Measurements from ENCODE around the gene BORCS5. TPM values are rescaled to one million over a fixed set of nuclear protein-coding genes. Genes with fewer than 3 reads are reported as not detected.

Gene BORCS5
- total RNA-seq, 3 donors from 2014 or later: 22.2 to 26.7 (median 23.6) TPM

DNA sequence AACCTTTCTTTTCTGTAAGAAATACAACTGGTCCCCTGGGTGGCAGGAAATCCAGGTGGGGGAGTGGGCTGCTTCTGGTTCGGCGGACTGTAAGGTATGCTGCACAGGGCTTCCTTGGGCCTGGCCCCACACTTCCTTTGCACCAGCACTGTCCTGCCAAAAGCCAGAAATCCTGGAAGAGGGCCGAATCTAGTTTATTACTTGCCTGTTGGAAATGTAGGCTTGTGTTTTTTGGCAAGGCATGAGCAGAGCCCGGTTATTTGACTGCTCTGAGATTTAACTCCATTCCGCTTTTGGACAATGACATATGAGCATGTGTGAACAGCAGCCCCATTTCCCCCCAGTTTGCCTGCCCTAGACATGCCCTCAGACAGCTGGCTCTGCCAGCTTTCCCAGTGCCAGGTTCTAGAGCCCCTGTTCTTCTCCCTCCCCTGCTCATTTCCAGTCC, 86.6 kb downstream of the BORCS5 start:
- peaks cover 81% of the 10 kb centered on the region for H3K4me1 Mint-ChIP-seq (ENCODE audit: low read depth)
- H3K4me3 Mint-ChIP-seq: no peak overlapping the region
- H3K27me3 Mint-ChIP-seq (ENCODE audit: low read depth): no peaks in the 10 kb centered on the region
- DNase-seq: no peak
- no peaks in the 10 kb centered on the region for H3K9me3 Mint-ChIP-seq
- no peak for ATAC-seq
- peaks cover 11% of the 10 kb centered on the region for H3K36me3 Mint-ChIP-seq (ENCODE audit: insufficient read depth)

DNA sequence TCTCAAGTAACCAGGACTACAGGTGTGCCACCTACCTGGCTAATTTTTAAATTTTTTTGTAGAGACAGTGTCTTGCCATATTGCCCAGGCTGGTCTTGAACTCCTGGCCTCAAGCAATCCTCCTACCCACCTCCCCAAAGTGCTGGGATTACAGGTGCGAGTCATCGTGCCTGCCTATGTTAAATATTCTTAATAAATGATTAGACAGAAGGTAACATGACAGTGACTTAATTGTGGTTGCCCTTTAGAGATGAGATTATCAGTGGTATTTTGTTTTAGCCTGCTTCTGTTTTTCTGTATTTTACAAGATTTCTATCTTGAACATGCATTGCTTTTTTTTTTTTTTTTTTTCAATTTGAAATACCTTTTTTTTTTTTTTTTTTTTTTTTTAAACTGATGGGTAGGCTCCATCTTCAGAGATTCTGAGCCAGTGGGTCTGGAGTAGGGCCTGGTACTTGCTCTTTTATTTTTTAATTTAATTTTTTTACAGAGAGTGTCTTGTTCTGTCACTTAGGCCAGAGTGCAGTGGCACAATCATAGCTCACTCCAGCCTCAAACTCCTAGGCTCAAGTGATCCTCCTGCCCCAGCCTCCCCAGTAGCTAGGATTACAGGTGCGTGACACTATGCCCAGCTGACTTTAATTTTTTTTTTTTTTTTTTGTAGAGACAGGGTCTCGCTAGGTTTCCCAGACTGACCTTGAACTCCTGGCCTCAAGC, 88.4 kb downstream of the BORCS5 start:
- DNase-seq (no peak), ATAC-seq (no peak)
- H3K36me3 Mint-ChIP-seq (ENCODE audit: insufficient read depth): peaks cover 14% of the 10 kb centered on the region
- peaks cover 70% of the 10 kb centered on the region for H3K4me1 Mint-ChIP-seq (ENCODE audit: low read depth)
- no peaks in the 10 kb centered on the region for H3K27me3 Mint-ChIP-seq (ENCODE audit: low read depth)
- no peak overlapping the region for H3K4me3 Mint-ChIP-seq
- no peaks in the 10 kb centered on the region for H3K9me3 Mint-ChIP-seq

DNA sequence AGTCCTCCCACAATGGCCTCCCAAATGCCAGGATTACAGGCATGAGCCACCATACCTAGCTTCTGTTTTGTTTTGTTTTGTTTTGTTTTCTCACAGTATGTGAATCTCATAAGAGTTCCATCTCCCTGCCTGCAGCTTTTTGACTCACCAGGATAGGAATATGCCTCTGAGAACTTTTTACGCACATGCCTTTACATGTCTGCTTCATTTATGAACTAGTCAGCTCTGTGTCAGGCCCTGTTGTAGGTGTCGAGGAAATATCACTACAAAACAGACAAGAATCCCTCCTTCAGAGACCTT, 89.0 kb downstream of the BORCS5 start:
- no peak overlapping the region for H3K4me3 Mint-ChIP-seq
- no peaks in the 10 kb centered on the region for H3K9me3 Mint-ChIP-seq
- H3K4me1 Mint-ChIP-seq (ENCODE audit: low read depth): peaks cover 65% of the 10 kb centered on the region
- DNase-seq (no peak), ATAC-seq (no peak)
- peaks cover 14% of the 10 kb centered on the region for H3K36me3 Mint-ChIP-seq (ENCODE audit: insufficient read depth)
- H3K27me3 Mint-ChIP-seq (ENCODE audit: low read depth): no peaks in the 10 kb centered on the region

DNA sequence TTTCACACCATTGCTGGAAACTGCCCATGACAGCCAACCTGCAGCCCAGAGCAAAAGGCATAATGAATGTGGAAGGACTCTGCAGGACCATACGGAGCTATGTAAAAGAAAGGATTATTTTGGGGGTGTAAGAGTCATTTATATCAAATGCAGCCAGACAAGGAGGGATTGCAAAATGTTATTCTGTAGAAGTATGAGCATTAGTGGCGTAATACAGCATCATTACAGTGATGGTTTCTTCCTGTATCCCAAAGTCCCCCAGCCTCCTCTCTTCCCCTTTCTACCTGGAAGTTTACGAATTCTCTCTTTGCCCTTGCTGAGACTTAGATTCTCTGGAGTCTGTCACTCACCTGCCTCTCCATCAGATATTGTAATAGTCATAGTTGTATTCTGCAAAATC, 89.9 kb downstream of the BORCS5 start:
- no peak for DNase-seq
- H3K4me3 Mint-ChIP-seq: no peak overlapping the region
- H3K9me3 Mint-ChIP-seq: no peaks in the 10 kb centered on the region
- ATAC-seq: no peak
- H3K36me3 Mint-ChIP-seq (ENCODE audit: insufficient read depth): peaks cover 14% of the 10 kb centered on the region
- no peaks in the 10 kb centered on the region for H3K27me3 Mint-ChIP-seq (ENCODE audit: low read depth)
- peaks cover 55% of the 10 kb centered on the region for H3K4me1 Mint-ChIP-seq (ENCODE audit: low read depth)

DNA sequence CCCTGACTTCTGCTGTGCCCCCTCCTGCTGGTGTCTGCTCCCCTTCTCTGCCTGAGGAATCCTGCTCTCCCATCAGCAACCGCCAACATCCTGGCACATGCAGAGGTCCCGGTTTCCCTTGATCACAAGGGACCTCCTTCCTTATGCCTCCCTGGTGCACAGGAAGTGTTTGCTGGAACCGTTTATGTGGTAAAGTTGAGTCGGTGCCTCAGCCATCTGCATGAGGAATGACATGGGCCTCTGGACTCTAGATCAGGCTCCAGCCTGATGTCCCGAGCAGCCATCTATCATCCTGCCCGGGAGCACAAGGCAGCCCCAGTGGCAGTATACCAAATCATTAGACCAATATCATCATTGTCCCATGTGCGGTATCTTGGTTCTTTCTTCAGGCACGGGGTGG, 90.4 kb downstream of the BORCS5 start:
- Mint-ChIP-seq H3K9me3 (no peaks in the 10 kb centered on the region), H3K4me3 (no peak overlapping the region), H3K27me3 (ENCODE audit: low read depth) (no peaks in the 10 kb centered on the region), H3K4me1 (ENCODE audit: low read depth) (peaks cover 51% of the 10 kb centered on the region), H3K36me3 (ENCODE audit: insufficient read depth) (peaks cover 14% of the 10 kb centered on the region)
- no peak for ATAC-seq
- DNase-seq: no peak

DNA sequence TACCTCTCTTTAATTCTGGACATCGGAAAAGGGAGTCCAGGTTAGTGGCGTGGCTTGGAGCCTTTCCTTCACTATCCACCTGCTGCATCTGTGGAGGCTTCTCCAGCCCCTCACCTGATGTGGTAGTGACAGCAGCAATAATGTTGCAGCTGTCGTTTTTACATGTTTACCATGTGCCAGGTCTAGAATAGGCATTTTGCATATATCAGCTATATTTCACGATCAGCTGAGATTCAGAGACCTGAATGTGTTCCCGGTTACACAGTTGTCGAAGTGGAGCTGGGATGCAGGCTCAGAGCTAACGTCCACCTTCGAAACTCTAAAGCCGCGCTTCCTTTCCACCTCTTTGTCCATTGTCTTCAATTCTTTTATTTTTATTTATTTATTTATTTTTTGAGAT, 91.0 kb downstream of the BORCS5 start:
- no peak overlapping the region for H3K4me3 Mint-ChIP-seq
- peaks cover 14% of the 10 kb centered on the region for H3K36me3 Mint-ChIP-seq (ENCODE audit: insufficient read depth)
- no peaks in the 10 kb centered on the region for H3K9me3 Mint-ChIP-seq
- no peaks in the 10 kb centered on the region for H3K27me3 Mint-ChIP-seq (ENCODE audit: low read depth)
- DNase-seq: no peak
- ATAC-seq: no peak
- peaks cover 45% of the 10 kb centered on the region for H3K4me1 Mint-ChIP-seq (ENCODE audit: low read depth)

DNA sequence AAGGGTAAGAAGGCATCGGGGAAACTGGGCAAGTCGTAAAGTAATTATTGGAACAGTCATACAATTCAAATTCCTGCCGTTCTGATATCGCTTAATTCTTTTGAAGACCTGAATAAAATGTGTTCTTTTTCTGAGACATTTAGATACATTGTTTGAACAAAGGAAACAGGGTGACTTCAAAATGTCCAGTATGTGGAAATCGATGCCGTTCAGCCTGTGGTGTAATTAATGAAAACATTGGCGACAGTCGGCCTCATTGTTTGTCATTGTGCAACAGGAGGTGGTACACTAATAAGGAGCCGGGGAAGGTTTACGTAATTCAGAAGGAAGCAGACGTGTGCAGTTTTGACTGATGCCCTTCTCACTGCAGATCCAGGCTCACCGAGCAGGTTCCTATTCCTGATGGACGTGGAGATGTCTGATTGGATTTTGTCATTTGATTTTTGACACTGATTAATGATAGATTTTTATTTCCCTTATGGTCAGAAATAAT, 92.7 kb downstream of the BORCS5 start:
- DNase-seq (no peak), ATAC-seq (no peak)
- Mint-ChIP-seq H3K27me3 (ENCODE audit: low read depth) (no peaks in the 10 kb centered on the region), H3K36me3 (ENCODE audit: insufficient read depth) (peaks cover 13% of the 10 kb centered on the region), H3K9me3 (no peaks in the 10 kb centered on the region), H3K4me3 (no peak overlapping the region), H3K4me1 (ENCODE audit: low read depth) (peaks cover 29% of the 10 kb centered on the region)

DNA sequence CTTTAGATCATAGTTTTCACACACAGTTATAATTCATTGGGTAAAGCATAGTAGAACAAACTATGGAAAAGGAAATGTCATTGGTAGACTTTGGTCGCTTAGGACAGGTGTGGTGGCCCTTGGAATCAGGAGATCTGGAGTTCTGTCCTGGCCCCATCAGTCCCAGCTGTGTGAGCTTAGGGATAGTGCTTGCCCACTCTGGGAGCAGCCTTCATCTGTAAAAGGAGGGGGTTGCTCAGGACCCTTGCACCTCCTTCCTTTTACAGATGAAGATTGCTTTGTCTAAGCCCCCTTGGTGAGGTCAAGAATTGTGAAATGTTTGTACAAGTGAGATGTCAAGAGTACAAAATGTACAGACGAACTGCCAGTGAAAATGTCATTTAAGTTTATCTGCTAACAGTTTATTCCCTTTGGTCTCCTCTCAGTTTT, 93.2 kb downstream of the BORCS5 start:
- Mint-ChIP-seq H3K36me3 (ENCODE audit: insufficient read depth) (peaks cover 13% of the 10 kb centered on the region), H3K9me3 (no peaks in the 10 kb centered on the region), H3K4me1 (ENCODE audit: low read depth) (peaks cover 26% of the 10 kb centered on the region), H3K4me3 (no peak overlapping the region), H3K27me3 (ENCODE audit: low read depth) (no peaks in the 10 kb centered on the region)
- ATAC-seq (no peak), DNase-seq (no peak)

DNA sequence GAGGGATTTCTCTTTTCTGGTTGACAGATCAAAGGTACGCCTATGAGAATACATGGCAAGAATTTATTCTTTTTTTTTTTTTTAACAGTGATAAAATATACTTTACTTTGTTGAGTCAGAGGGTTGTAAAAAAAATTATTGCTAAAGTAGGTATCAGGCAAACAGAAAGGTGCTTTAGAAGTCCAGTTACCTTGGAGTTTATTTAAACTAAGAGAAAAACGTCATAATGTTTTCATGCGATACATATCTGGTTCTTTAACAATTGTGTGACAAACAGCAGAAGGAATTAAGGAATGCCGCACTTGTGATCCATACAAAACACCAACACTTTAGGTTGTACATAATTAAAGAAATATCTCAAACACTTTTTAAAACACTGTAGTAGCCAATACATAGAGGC, 94.2 kb downstream of the BORCS5 start:
- Mint-ChIP-seq H3K4me3 (no peak overlapping the region), H3K27me3 (ENCODE audit: low read depth) (no peaks in the 10 kb centered on the region), H3K4me1 (ENCODE audit: low read depth) (peaks cover 23% of the 10 kb centered on the region), H3K9me3 (no peaks in the 10 kb centered on the region), H3K36me3 (ENCODE audit: insufficient read depth) (peaks cover 13% of the 10 kb centered on the region)
- ATAC-seq: no peak
- DNase-seq: no peak

DNA sequence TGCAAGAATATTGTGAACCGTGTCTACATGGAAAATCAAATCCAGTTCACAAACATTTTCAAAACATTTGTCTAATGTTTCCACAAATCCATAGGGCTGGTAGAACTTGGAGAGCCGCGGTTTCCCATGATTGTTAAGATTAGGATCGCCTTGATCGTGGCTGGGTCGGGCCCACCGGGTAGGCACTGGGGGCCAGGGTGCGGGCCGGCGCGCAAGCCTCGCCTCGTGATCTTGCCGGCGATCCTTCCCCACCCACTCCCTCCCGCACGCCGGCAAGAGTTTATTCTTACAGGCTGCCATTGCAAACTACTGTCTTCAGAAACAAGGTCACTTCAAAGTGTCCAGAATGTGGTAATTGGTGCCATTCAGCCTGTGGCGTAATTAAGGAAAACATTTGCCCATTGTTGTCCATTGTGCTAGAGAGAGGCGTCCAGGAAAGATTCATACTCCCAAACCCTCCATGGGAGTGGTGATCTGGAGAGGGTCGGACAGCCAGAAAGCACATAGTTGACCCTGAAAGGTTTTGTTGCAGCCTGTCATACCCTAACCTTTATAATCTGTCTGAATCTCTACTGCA, 95.5 kb downstream of the BORCS5 start:
- DNase-seq: no peak
- Mint-ChIP-seq H3K27me3 (ENCODE audit: low read depth) (no peaks in the 10 kb centered on the region), H3K4me3 (no peak overlapping the region), H3K4me1 (ENCODE audit: low read depth) (peaks cover 21% of the 10 kb centered on the region), H3K9me3 (no peaks in the 10 kb centered on the region), H3K36me3 (ENCODE audit: insufficient read depth) (peaks cover 10% of the 10 kb centered on the region)
- ATAC-seq: no peak

DNA sequence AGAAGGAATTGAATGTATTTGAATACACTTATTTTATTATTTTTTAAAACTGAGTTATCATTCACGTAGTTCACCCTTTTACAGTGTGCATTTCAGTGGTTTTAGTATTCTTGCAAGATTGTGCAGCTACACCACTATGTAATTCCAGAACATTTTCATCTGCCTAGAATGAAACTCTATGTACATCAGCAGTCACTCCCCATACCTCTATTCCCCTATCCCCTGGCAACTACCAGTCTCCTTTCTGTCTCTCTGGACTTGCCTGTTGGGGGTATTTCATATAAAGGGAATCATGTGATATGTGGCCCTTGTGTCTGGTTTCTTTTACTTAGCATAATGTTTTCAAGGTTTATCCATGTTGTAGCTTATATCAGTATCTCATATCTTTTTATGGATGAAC, 96.8 kb downstream of the BORCS5 start:
- Mint-ChIP-seq H3K4me1 (ENCODE audit: low read depth) (peaks cover 27% of the 10 kb centered on the region), H3K4me3 (no peak overlapping the region), H3K36me3 (ENCODE audit: insufficient read depth) (peaks cover 9% of the 10 kb centered on the region), H3K9me3 (no peaks in the 10 kb centered on the region), H3K27me3 (ENCODE audit: low read depth) (no peaks in the 10 kb centered on the region)
- no peak for ATAC-seq
- no peak for DNase-seq

DNA sequence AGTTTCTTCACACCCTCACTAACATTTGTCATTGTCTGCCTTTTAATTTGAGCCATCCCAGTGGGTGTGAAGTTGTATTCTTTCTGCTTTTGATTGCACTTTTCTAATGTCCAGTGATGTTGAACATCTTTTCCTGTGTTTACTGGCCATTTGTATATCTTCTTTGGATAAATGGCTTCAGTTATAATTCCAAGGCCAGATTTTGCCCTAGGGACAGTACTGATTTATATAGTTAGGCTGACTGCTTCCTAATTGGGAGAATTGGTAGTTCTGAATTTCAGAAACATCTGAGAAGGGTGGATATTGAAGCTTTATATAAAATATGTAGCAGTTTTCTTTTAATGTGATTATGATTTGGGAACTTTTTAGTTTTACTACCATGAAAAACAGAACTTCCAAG, 97.4 kb downstream of the BORCS5 start:
- no peaks in the 10 kb centered on the region for H3K27me3 Mint-ChIP-seq (ENCODE audit: low read depth)
- no peaks in the 10 kb centered on the region for H3K9me3 Mint-ChIP-seq
- ATAC-seq (no peak), DNase-seq (no peak)
- H3K36me3 Mint-ChIP-seq (ENCODE audit: insufficient read depth): peaks cover 7% of the 10 kb centered on the region
- H3K4me1 Mint-ChIP-seq (ENCODE audit: low read depth): peaks cover 22% of the 10 kb centered on the region
- H3K4me3 Mint-ChIP-seq: no peak overlapping the region

DNA sequence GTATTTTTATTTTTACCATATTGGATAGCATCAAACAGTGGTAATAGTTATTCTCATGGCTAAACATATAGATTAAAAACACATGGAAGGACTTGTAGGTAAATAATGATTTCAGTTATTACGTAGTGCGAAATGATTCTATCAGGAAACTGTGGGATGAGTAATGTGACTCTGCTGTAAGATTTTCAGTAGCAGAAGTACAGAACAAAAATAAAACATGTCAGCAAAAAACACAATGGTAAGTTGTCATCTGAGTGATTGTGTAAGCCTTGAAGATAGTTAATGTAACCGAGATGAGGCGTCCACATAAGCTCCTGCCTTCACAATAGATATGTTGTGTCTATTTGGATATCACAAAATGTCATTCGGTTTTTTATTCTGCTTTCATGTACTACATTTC, 99.8 kb downstream of the BORCS5 start:
- ATAC-seq (peak; percentile 71 to 78), DNase-seq (no peak)
- no peaks in the 10 kb centered on the region for H3K9me3 Mint-ChIP-seq
- peak overlapping the region; percentile 10 for H3K4me3 Mint-ChIP-seq
- peaks cover 41% of the 10 kb centered on the region for H3K4me1 Mint-ChIP-seq (ENCODE audit: low read depth)
- peaks cover 5% of the 10 kb centered on the region for H3K36me3 Mint-ChIP-seq (ENCODE audit: insufficient read depth)
- H3K27me3 Mint-ChIP-seq (ENCODE audit: low read depth): no peaks in the 10 kb centered on the region

DNA sequence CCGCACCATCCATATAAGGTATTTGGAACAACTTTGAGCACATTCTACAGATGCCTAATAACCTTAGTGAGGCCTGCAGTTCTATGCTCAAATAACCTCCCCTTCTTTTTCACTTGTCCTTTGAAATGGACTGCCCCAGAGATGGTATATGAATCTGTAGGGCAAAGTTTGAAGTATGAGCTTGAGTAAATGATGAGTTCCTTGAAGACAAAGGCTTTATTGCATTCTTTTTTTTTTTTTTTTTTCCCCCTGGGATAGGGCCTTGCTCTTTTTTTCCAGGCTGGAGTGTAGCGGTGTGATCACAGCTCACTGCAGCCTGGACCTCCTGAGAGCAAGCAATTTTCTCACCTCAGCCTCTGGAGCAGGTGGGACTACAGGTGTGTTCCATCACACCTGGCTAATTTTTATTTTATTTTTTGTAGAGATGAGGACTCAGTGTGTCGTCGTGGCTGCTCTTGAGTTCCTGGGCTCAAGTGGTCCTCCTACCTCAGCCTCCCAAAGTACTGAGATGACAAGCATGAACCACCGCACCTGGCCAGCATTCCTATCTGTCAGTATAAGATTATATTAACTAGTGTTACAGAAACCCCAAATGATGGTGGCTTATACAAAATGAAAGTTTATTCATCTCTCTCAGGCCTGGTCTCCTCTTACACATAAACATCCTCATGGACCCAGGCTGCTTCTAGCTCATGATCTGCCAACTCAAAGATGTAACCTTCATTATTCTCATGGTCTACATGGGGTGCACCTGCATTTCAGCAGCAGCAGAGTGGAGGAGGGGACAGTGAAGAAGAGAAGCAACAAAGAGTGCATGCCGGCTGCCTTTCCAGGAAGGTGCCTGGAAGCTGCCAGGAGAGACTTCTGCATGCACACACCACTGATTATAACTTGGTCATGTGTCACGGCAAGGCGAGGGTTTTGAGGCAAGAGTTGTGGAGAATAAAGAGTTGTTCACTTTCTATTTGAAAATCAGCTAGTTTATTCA, 104.4 kb downstream of the BORCS5 start:
- H3K9me3 Mint-ChIP-seq: no peaks in the 10 kb centered on the region
- H3K4me1 Mint-ChIP-seq (ENCODE audit: low read depth): peaks cover 71% of the 10 kb centered on the region
- ATAC-seq (peak; percentile 56 to 64), DNase-seq (no peak)
- H3K27me3 Mint-ChIP-seq (ENCODE audit: low read depth): no peaks in the 10 kb centered on the region
- peaks cover 15% of the 10 kb centered on the region for H3K36me3 Mint-ChIP-seq (ENCODE audit: insufficient read depth)
- H3K4me3 Mint-ChIP-seq: peak overlapping the region; percentile 31

Measured in activated T-cell treated with anti-CD3 and anti-CD28 coated beads, Interleukin-2, amount 50 U/mL, for 4 hours (primary cell).